ENCODE results near the gene BMI1.

The BMI1 gene

DNA sequence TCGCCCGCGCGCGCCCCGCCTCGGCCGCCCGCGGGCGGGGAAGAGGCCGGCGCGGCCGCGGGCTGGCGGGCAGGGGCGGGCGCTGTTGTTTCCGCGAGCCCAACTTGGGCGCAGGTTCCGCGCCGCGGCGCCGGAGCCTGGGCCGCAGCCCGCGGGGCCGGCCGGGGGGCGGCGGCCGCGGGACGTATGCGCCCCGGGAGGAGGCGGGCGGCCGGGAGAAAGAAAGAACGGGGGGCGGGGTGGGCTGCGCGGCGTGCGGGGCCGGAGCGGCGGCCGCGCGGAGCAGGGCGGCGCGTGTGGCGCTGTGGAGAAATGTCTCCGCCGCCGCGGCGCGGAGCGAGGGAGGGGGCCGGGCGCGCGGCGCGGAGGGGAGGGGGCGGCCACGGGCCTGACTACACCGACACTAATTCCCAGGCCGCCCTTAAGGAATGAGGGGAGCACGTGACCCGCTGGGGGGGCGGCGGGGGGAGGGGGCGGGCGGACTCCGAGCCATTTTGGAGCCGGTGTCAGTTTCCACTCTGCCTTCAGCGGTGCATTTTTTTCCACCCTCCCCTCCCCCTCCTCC lies at the start of gene BMI1:
BMI1 (plus strand) TSS at position 509 of the 565 bp plus-strand sequence. CDS start 5,351 bp downstream, outside the sequence.
- DNase-seq (ENCODE audit: extremely low read depth, low read depth): no peak
- TF ChIP-seq, protein P1, sequence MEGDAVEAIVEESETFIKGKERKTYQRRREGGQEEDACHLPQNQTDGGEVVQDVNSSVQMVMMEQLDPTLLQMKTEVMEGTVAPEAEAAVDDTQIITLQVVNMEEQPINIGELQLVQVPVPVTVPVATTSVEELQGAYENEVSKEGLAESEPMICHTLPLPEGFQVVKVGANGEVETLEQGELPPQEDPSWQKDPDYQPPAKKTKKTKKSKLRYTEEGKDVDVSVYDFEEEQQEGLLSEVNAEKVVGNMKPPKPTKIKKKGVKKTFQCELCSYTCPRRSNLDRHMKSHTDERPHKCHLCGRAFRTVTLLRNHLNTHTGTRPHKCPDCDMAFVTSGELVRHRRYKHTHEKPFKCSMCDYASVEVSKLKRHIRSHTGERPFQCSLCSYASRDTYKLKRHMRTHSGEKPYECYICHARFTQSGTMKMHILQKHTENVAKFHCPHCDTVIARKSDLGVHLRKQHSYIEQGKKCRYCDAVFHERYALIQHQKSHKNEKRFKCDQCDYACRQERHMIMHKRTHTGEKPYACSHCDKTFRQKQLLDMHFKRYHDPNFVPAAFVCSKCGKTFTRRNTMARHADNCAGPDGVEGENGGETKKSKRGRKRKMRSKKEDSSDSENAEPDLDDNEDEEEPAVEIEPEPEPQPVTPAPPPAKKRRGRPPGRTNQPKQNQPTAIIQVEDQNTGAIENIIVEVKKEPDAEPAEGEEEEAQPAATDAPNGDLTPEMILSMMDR (IDR thresholded peaks at IDR 0.05; ENCODE audit: low read depth, low read length): no peak

GRCh38 chr10:22271786-22272185 lies 49.1 kb upstream of the BMI1 start:
- TF ChIP-seq, protein P1 (IDR thresholded peaks at IDR 0.05; ENCODE audit: low read depth, low read length): no peak
- no peak for DNase-seq (ENCODE audit: extremely low read depth, low read depth)

- TF ChIP-seq, protein P1 (IDR thresholded peaks at IDR 0.05; ENCODE audit: low read depth, low read length): no peak
- DNase-seq (ENCODE audit: extremely low read depth, low read depth): no peak
These were observed 42.5 kb upstream of the BMI1 start for GRCh38 chr10:22278441-22278782.

- DNase-seq (ENCODE audit: extremely low read depth, low read depth): no peak
- TF ChIP-seq, protein P1 (IDR thresholded peaks at IDR 0.05; ENCODE audit: low read depth, low read length): no peak
These were observed 40.8 kb upstream of the BMI1 start for GRCh38 chr10:22280078-22280477.

DNA sequence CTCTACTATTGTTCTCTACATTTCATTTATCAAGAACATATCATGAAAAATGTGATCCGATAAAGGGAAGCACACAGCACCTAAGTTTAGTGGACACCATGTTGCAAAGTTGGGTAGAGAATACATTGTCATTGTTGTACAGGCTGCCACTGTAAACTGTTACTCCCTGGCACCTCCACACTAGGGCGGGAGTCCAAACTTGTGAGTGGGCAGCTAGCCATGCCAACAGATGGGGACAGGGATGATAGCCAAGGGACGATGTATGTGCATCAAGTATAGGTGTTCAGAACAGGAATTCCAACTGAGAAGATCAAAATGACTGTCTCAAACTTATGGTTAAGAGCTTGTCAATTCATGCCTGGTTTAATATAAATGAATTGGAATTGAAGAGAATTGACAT lies 35.8 kb upstream of the BMI1 start:
- DNase-seq (ENCODE audit: extremely low read depth, low read depth): no peak
- TF ChIP-seq, protein P1 (IDR thresholded peaks at IDR 0.05; ENCODE audit: low read depth, low read length): no peak

- TF ChIP-seq, protein P1 (IDR thresholded peaks at IDR 0.05; ENCODE audit: low read depth, low read length): no peak
- no peak for DNase-seq (ENCODE audit: extremely low read depth, low read depth)
These were observed 27.0 kb upstream of the BMI1 start for GRCh38 chr10:22293747-22294404.

GRCh38 chr10:22294694-22295093 lies 26.2 kb upstream of the BMI1 start:
- TF ChIP-seq, protein P1 (IDR thresholded peaks at IDR 0.05; ENCODE audit: low read depth, low read length): no peak
- DNase-seq (ENCODE audit: extremely low read depth, low read depth): no peak

Data from AG09319 (cell line).